ENCODE results near the gene CPNE1.

Gene CPNE1

GRCh38 chr20:35598476-35598875 lies 66.2 kb downstream of the CPNE1 start:
- DNase-seq: no peak

- no peak for DNase-seq
Observed at GRCh38 chr20:35597186-35597585, 67.5 kb downstream of the CPNE1 start.

GRCh38 chr20:35595901-35596300 lies 68.8 kb downstream of the CPNE1 start:
- DNase-seq: no peak

- DNase-seq: no peak
Observed at GRCh38 chr20:35595456-35595855, 69.2 kb downstream of the CPNE1 start.

- no peak for DNase-seq
Observed at GRCh38 chr20:35592339-35592974, 72.2 kb downstream of the CPNE1 start.

- DNase-seq: no peak
Observed at GRCh38 chr20:35588397-35588796, 76.3 kb downstream of the CPNE1 start.

- no peak for DNase-seq
Observed at GRCh38 chr20:35587436-35587835, 77.3 kb downstream of the CPNE1 start.

- no peak for DNase-seq
Observed at GRCh38 chr20:35586751-35587425, 77.8 kb downstream of the CPNE1 start.

- DNase-seq: no peak
Observed at GRCh38 chr20:35583636-35584560, 80.8 kb downstream of the CPNE1 start.

- no peak for DNase-seq
Observed at GRCh38 chr20:35582741-35583404, 81.8 kb downstream of the CPNE1 start.

- no peak for DNase-seq
Observed at GRCh38 chr20:35582131-35582530, 82.6 kb downstream of the CPNE1 start.

GRCh38 chr20:35579196-35579595 lies 85.5 kb downstream of the CPNE1 start:
- no peak for DNase-seq

- DNase-seq: no peak
Observed at GRCh38 chr20:35578469-35578868, 86.2 kb downstream of the CPNE1 start.

- DNase-seq: no peak
Observed at GRCh38 chr20:35576816-35577215, 87.9 kb downstream of the CPNE1 start.

Data from GF-D8 (cell line).